Upper lobe of right lung (tissue), 1 donor: ENCODE measurements around the gene RHBG. TPM values are rescaled to one million over a fixed set of nuclear protein-coding genes. Genes with fewer than 3 reads are reported as not detected.

Experiments used
- ATAC-seq: fragments of 200-7000 bp; cut with Tn5 transposase; one replicate; pipeline ENCODE4 v1.9.1; 2020; ENCODE audit warnings: mild to moderate bottlenecking, moderate library complexity
- DNase-seq: peaks from one replicate; pipeline ENCODE4 v3.0.0-alpha.2; 2020
- H3K27ac ChIP-seq: fragments of 200-600 bp; one replicate; pipeline ENCODE4 v1.8.0; 2022
- H3K27me3 ChIP-seq: fragments of 200-600 bp; one replicate; pipeline ENCODE4 v1.8.0; 2022; ENCODE audit warnings: mild to moderate bottlenecking
- H3K36me3 ChIP-seq: fragments of 200-600 bp; one replicate; pipeline ENCODE4 v1.8.0; 2022
- H3K4me1 ChIP-seq: fragments of 200-600 bp; one replicate; pipeline ENCODE4 v1.8.0; 2022
- H3K4me3 ChIP-seq: fragments of 200-600 bp; one replicate; pipeline ENCODE4 v1.8.0; 2022; ENCODE audit warnings: mild to moderate bottlenecking
- H3K9me3 ChIP-seq: fragments of 200-600 bp; one replicate; pipeline ENCODE4 v1.8.0; 2022
- intact Hi-C: fragments of 100-400 bp; cut with DNase I; formaldehyde crosslinking; loops from one replicate; pipeline ENCODE4 v1.11.0; 2022
- microRNA-seq: library from miRNA; unstranded; fragments of <30 nt; microRNA quantifications from one replicate; pipeline ENCODE4 v1.2.0, GENCODE V29; 2020; ENCODE audit warnings: borderline microRNAs expressed
- total RNA-seq: library from RNA; stranded (reverse); fragmentation: NEBNext Ultra II Directional; extraction: Animal tissue kit (Norgen Biotek cat#: 25700); gene quantifications from one replicate; pipeline ENCODE4 v1.2.1, GENCODE V29; 2021
- TF ChIP-seq, protein P1 (sequence below): fragments of 200-600 bp; IDR thresholded peaks from one replicate; pipeline ENCODE4 v1.8.0; 2022; ENCODE audit warnings: antibody characterized with exemption
- donor health status: DM: no; HTN: yes; CAD: no; lungs with severe emphysema.

The RHBG gene
- total RNA-seq, 1 donor from 2014 or later = not detected

DNA sequence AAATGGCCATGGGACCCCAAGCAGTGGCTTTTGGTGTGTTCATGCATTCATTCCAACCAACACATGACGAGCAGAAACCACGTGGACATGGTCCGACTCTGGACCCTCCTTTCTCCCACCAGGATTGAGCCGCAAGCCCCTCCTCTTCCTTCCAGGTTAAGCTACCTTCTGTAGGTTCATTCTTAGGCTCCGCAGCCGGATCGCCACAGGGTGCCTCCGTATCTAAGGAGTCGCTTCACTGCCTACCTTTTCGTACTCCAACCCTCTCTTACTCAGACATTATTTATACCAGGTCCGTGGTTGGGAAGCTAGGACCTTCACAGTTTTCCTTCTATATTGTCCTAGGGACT is 63.6 kb downstream of the RHBG start:
- TF ChIP-seq, protein P1, sequence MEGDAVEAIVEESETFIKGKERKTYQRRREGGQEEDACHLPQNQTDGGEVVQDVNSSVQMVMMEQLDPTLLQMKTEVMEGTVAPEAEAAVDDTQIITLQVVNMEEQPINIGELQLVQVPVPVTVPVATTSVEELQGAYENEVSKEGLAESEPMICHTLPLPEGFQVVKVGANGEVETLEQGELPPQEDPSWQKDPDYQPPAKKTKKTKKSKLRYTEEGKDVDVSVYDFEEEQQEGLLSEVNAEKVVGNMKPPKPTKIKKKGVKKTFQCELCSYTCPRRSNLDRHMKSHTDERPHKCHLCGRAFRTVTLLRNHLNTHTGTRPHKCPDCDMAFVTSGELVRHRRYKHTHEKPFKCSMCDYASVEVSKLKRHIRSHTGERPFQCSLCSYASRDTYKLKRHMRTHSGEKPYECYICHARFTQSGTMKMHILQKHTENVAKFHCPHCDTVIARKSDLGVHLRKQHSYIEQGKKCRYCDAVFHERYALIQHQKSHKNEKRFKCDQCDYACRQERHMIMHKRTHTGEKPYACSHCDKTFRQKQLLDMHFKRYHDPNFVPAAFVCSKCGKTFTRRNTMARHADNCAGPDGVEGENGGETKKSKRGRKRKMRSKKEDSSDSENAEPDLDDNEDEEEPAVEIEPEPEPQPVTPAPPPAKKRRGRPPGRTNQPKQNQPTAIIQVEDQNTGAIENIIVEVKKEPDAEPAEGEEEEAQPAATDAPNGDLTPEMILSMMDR = no peak
- no peak overlapping the region for H3K27ac ChIP-seq
- H3K27me3 ChIP-seq = peaks cover 95% of the 10 kb centered on the region
- ATAC-seq (no peak), DNase-seq (no peak)
- no peaks in the 10 kb centered on the region for H3K9me3 ChIP-seq
- intact Hi-C loops = no loop called here
- H3K4me1 ChIP-seq = peaks cover 13% of the 10 kb centered on the region
- H3K4me3 ChIP-seq = no peak overlapping the region
- H3K36me3 ChIP-seq = no peaks in the 10 kb centered on the region

DNA sequence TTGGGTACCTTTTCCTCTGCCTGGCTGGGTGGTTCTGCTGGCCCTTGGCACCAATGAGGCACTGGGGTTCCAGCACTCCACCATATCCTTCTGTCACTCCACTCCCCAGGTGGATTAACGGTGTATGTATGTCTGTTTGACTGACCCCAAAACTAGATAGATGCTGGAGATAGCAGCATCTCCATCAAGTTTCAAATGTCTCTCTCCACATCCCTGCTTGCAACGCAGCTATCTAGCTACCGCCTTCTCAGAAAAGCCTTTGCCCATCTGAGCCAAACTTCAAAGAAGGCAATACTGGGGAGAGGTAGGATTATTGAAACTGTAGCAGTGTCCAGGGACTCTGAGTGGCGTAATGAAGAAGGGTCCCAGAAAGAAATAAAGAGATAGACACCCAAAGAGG is 64.0 kb downstream of the RHBG start:
- Histone ChIP-seq H3K4me3 (no peak overlapping the region), H3K27ac (no peak overlapping the region), H3K36me3 (no peaks in the 10 kb centered on the region), H3K27me3 (peaks cover 92% of the 10 kb centered on the region), H3K4me1 (peaks cover 13% of the 10 kb centered on the region), H3K9me3 (no peaks in the 10 kb centered on the region)
- intact Hi-C loops = no loop called here
- DNase-seq (no peak), ATAC-seq (no peak)
- TF ChIP-seq, protein P1 = no peak

DNA sequence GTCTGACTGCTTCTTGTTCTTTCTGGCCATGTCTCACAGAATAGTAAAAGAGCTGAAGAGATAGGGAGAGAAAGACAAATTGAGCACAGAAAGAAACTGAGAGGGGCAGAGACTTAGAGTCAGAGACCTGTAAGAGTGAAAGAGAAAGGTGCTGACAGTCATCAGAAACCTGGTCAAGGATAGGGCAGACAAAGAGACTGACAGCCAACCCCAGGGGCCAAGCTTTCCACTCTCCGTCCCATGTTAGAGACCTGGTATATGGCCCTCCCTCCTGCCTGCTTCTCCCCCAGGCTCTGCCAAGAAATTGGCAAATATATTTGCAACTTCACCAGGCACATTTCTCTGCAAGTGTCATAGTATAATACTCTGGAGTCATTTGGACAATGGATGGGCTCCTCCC is 64.6 kb downstream of the RHBG start:
- no peaks in the 10 kb centered on the region for H3K9me3 ChIP-seq
- H3K27me3 ChIP-seq = peaks cover 95% of the 10 kb centered on the region
- TF ChIP-seq, protein P1 = no peak
- intact Hi-C loops = no loop called here
- ATAC-seq = no peak
- H3K27ac ChIP-seq = no peak overlapping the region
- H3K4me1 ChIP-seq = peaks cover 13% of the 10 kb centered on the region
- H3K36me3 ChIP-seq = no peaks in the 10 kb centered on the region
- no peak overlapping the region for H3K4me3 ChIP-seq
- DNase-seq = no peak

Small RNAs within 50 kb of the gene (microRNA-seq; reads per million reads assigned to microRNA genes)
- gene MIR9-1 = not detected

Other genes starting within 250 kb of the RHBG start
- gene SEMA4A, start 215.6 kb upstream of the RHBG start, total RNA-seq = 30.7 TPM
- 24.9 TPM for gene SLC25A44, start 175.1 kb upstream of the RHBG start, total RNA-seq
- gene PMF1, start 156.2 kb upstream of the RHBG start, total RNA-seq = 47.4 TPM
- 2.4 TPM for gene BGLAP, start 127.0 kb upstream of the RHBG start, total RNA-seq
- 1.9 TPM for gene PAQR6, start 121.2 kb upstream of the RHBG start, total RNA-seq
- 64.8 TPM for gene SMG5, start 86.4 kb upstream of the RHBG start, total RNA-seq
- 3.3 TPM for gene TMEM79, start 84.9 kb upstream of the RHBG start, total RNA-seq
- 61.1 TPM for gene GLMP, start 73.5 kb upstream of the RHBG start, total RNA-seq
- not detected for gene VHLL, start 69.9 kb upstream of the RHBG start, total RNA-seq
- 120 TPM for gene CCT3, start 30.9 kb upstream of the RHBG start, total RNA-seq
- gene TSACC, start 30.7 kb upstream of the RHBG start, total RNA-seq = not detected
- gene MEF2D, start 131.6 kb downstream of the RHBG start, total RNA-seq = 60.8 TPM
- 1.3 TPM for gene IQGAP3, start 203.4 kb downstream of the RHBG start, total RNA-seq
- gene TTC24, start 210.5 kb downstream of the RHBG start, total RNA-seq = not detected
- 69.2 TPM for gene NAXE, start 222.6 kb downstream of the RHBG start, total RNA-seq
- gene GPATCH4, start 232.3 kb downstream of the RHBG start, total RNA-seq = 22.4 TPM